ENCODE results near the gene LGALS1.

LGALS1 gene

DNA sequence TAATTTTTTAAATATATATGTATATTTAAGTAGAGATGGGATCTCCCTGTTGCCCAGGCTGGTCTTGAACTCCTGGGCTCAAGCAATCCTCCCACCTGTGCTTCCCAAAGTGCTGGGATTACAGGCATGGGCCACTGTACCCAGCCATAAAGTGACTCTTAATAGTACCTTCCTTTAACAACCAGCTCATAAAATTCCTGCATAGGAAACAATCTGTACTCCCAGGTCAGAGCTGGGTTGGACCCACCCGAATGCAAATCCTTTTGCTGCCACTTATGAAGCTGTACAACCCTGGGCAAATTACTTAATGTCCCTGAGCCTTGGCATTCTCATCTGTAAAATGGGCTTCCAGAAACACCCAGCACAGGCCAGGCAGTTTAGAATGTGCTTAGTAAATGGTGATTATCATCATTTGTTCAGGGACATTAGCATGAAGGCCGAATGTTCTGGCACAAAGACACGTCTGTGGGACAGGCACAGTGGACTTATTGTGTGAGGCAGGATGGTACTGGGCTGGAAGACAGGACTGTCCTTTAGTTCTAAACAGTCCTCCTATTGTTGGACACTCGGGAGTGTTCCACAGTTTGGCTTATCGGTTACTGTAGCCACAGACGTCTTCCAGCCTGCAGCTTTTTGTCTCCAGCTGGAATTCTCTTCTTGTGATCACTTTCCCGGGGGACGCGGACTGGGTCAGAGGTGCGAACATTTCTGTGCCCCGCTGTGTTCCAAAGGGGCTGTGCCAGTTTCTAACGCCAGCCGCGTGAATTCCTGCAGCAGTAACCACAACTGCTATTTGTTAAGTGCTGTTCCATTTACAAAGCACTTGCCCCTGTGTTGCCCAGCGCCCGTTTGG is 11.0 kb upstream of the LGALS1 start:
- DNase-seq = no peak

DNA sequence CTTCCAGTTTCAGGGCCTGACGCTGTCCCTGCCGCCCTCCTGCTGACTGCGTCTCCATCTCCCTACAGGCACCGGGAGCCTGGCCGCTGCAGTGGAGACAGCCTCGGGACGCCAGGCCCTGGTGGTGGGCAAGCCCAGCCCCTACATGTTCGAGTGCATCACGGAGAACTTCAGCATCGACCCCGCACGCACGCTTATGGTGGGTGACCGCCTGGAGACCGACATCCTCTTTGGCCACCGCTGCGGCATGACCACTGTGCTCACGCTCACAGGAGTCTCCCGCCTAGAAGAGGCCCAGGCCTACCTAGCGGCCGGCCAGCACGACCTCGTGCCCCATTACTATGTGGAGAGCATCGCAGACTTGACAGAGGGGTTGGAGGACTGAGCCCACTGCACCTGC is 9.9 kb upstream of the LGALS1 start:
- no peak for DNase-seq

DNA sequence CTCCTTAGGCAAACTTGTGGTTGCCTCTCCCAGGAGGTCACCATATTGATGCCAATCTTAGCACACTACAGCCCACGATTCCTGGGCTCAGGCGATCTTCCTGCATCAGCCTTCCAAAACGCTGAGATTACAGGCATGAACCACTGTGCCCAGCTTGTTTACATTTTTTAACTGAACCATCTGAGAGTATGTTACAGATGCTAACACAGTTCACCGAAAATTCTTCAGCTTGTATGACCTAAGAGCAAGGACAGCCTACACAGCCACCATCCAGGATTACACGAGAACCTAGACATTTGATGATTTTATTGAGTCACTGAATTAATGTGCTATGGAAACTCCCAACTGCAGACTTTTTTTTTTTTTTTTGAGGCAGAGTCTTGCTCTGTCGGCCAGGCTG is 5.8 kb upstream of the LGALS1 start:
- DNase-seq = no peak

DNA sequence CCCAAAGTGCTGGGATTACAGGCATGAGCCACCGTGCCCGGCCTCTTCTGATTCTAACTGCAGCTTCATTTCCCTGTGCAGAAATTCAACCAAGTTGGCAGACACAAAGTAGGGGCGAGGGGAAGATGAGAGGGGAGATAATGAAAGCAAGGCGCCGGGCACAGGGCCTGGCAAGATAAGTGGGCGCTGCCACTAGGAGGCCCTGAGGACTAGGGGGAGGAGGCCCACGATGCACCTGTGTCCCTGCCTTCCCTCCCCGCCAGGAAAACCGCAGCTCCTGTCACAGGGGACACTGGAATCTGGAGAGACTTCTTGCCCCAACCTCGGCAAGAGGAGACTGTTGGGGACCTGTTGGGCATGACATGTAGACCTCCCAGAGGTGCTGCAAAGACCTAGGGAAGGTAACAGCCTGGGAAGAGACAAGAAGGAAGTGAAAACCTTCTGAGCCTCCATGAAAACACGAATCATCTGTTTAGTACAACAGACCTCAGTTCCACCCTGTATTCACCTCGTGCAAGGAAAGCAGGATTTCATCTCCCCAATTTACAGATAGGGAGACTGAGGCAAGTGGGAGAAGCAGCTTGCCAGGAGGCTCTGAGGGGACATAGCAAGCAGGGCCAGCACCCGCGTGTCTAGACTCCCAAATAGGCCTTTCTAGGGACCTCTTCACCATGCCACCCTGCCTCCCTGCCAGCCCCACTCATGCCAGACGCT is 3.1 kb upstream of the LGALS1 start:
- DNase-seq = no peak

DNA sequence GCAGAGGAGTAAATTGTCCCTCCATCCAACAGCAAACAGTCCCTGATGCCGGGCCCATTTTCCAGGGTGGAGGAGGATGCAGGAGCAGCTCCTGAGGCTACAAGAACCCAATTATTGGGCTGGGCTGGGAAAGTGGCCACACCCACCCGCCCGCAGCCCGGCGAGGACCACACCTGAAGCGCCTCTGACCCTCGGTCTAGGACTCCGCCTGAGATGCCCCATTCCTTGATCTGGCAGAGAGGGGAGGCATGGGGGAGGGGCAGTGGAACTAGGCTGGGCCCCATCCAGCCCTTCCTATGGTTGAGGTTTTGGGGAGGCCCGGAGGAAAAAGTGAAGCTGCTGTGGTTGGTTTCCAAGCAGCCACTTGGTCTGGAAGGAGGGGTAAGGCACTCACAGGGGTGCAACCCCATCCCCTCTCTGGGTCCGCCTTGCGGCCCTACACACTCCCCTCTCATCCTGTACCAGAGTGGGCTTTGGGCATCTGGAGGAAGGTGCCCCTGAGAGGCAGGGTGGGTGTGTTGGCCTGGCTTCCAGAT is 2.4 kb upstream of the LGALS1 start:
- no peak for DNase-seq

DNA sequence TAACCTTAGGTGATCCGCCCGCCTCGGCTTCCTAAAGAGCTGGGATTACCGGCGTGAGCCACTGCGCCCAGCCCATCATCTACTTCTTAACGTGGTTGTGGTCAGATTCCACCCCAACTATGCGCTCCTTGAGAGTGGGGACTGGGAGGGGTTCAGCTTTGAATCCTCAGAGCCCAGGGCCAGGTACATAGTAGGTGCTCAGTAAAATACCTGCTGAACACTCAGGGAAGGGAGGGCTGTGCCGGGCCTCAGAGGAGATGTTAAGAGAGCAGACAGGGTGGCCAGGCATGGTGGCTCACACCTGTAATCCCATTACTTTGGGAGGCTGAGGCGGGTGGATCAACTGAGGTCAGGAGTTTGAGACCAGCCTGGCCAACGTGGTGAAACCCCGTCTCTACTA is 1.2 kb upstream of the LGALS1 start:
- no peak for DNase-seq

DNA sequence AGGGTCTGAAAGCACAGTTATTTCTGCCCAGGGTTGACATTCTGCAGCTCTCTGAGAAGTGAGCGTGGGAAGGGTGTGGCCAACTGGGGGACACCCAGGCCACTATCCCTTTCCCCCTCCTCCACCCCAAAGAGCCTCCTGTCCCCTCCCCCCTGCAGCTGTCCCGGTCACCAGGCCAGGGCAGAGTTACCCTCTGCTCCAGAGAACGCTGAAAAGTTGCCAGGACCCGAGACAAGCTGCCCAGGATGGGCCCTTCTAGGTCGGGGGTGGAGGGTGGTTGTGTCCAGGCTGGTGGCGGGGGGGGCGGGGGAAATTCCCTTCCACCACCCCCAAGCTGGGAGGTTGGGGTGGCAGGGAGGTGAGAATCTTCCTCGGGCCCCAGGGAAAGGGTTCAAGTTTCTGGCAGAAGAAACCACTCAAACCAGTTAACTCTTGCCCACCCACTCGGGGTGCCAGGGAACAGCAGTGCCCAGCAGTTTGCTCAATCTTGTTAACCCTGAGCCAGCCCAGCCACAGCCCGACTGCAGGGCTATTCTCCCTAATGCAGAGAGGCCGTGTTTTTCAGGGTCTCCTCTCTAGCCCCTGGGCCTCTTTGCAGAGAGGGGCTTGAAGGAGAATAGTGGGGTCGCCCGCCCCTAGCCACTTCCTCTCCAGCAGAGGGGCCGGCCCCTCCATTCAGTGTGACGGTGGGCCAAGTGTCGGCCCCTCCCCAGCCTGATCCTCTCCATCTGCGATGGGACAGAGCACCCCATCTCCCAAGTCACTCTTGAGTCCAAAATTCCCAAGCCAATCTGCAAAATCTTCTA is 697 bp downstream of the LGALS1 start:
- DNase-seq = no peak

DNA sequence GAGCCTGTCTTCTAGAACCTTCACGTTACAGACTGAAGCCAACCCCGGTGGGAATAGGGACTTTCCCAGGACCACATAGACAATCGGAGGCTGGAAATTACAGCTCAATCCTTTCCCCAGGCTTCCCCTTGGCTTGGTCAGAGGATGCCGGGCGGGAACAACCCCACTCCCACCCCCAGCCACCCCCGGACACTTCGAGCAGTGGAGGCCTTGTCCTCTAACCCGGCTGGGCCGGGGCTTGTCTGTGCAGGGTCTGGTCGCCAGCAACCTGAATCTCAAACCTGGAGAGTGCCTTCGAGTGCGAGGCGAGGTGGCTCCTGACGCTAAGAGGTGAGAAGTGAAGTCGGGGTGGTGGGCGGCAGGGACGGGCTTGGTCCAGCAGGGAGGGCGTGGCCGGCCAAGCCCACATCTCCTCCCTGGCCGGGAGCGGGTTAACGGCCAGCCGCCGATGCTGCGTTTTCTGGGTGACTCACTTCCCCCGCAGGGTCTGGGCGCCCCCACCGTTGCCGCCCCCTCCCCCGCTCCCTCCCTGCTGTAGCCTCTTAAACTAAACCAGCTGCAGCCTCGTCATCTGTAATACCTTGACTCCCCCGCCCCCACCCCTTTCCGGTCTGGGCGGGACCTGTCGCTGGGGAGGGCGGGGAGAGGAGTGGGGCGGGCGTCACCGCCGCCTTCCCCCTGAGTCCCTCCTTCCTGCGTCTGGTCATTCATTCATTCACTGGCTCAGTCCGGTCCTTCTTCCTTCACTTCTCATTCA is 1.5 kb downstream of the LGALS1 start:
- peak; percentile 86 for DNase-seq

DNA sequence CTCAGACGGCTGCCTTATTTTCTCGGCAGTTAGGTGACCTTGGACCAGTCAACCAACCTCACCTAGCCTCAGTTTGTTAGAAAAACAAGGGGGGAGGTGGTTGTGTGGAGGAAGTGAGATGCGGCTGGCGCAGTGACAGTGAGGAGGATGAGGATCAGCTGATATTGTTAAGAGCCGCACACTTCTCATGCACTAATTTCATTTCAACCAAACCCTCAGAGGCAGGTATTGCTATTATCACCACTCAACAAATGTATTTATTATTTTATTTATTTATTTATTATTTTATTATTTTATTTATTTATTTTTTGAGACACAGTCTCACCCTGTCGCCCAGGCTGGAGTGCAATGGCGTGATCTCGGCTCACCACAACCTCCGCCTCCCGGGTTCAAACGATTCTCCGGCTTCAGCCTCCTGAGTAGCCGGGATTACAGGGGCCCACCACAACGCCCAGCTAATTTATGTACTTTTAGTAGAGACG is 2.1 kb downstream of the LGALS1 start:
- DNase-seq = no peak

DNA sequence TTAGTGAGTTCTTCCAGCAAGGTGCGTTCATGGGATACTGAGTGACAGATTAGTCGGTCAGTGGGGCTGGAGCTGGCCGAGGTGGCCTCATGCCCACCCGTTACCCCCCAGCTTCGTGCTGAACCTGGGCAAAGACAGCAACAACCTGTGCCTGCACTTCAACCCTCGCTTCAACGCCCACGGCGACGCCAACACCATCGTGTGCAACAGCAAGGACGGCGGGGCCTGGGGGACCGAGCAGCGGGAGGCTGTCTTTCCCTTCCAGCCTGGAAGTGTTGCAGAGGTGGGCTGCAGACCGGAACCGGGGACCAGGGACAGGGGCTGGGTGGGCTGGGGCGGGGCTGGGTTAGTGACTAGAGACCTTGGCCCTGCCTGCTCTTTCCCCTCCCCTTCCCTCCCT is 2.9 kb downstream of the LGALS1 start:
- DNase-seq = no peak

DNA sequence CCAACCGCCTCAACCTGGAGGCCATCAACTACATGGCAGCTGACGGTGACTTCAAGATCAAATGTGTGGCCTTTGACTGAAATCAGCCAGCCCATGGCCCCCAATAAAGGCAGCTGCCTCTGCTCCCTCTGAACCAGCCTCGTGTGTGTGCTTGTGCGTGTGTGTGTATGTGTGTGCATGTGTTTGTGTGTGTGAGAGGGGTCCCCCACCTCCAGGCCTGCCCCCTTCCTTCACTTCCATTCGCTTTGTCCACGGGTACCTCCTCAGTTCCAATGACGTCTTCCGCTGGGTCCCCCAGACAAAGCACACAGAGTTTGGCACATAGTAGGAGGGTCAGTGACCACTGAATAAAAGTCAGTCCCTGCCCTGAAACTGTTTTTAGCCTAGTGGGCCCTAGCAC is 4.2 kb downstream of the LGALS1 start:
- no peak for DNase-seq

DNA sequence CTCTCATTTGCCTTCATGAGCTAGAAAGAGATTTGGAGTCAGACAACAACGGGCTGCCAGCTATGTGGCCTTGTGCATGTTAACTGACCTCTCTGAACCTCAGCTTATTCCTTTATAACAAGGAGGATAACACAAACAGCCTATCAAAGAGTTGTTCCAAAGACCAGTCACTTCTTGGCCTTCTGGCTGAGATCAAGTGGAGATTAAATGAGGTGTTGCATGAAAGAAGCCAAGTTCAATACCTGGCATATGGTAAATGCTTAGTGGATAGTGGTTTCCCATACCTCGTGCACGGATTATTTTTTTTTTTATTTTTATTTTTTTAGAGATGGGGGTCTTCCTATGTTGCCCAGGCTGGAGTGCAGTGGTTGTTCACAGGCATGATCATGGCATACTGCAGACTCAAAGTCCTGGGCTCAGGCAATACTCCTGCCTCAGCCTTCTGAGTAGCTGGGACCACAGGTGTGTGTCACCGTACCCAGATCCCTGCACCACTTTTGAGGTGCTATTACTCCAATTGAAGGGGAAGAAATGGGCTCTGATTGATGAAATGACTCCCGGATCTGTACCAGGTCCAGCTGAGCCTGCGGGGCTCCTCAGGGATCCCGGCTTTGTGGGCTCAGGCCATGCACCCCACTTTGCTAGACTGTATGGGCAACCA is 4.9 kb downstream of the LGALS1 start:
- DNase-seq = no peak

DNA sequence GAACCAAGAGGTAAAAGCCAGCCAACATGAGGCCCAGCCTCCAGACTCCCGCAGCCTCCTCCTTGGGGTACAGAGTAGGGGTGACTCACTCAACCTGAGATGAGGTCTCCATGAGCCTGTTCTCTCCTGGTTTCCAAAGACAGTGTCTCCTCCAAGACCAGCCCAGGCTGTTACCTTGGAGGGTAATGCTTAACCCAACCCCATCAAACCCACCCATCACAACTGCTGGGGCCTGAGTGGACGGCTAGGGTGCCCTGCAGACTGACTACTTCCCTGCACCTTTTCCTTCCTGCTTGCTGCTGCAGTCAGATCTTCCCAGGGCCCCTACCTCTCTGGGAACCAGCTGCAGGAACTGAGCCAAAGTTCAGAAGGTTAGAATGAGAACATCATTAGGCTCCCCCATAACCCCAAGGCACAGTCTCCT is 5.6 kb downstream of the LGALS1 start:
- DNase-seq = no peak

DNA sequence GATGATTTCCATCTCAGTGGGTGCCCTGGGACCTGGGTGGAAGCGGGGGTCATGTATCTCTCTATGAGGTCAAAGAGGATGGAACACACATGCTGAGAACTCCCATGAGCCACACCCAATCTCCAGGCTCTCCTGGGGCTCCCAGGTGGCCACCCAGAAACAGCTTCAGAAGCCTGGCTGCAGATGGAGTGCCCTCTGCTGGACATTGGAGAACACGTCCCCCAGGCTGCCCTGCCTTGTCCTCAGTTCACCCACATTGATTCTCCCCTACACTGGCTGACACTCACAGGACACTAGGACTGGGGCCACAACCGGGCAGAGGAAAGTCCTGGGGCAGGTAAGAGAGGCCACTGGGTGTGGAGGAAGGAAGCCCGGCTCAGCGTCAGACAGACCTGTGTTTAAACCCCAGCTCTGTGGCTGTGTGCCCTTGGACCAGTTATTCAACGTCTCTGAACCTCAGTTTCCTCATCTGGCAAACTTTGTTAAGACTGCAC is 6.2 kb downstream of the LGALS1 start:
- DNase-seq = peak; percentile 47

DNA sequence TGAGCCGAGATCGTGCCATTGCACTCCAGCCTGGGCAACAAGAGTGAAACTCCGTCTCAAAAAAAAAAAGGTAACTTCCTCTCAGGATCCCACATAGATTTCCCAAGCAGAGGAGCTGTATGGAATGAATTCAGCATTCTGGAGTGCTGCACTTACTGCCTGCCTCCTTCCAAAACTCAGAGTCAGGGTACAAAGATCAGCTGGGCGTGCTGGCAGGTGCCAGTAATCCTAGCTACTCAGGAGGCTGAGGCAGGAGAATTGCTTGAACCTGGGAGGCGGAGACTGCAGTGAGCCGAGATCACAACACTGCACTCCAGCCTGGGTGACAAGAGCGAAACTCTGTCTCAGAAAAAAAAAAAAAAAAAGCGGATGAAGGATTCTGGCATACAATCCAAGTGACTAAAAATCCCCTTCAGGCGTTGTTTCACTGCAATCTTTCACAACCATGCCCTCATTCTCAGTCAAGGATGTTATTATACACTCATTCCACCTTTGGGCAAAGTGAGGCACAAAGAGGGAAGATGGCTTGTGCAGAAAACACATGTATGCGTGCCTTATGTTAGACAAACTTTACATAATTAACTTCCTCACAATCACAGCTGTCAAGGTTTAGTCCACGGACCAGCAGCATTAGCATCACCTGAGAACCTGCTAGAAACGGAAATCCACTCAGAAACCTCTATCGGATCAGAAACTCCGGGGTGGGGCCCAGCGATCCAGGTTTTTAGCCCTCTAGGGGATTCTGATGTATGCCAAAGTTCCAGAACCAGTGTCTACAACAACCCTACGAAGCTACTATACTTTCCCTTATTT is 9.6 kb downstream of the LGALS1 start:
- no peak for DNase-seq

DNA sequence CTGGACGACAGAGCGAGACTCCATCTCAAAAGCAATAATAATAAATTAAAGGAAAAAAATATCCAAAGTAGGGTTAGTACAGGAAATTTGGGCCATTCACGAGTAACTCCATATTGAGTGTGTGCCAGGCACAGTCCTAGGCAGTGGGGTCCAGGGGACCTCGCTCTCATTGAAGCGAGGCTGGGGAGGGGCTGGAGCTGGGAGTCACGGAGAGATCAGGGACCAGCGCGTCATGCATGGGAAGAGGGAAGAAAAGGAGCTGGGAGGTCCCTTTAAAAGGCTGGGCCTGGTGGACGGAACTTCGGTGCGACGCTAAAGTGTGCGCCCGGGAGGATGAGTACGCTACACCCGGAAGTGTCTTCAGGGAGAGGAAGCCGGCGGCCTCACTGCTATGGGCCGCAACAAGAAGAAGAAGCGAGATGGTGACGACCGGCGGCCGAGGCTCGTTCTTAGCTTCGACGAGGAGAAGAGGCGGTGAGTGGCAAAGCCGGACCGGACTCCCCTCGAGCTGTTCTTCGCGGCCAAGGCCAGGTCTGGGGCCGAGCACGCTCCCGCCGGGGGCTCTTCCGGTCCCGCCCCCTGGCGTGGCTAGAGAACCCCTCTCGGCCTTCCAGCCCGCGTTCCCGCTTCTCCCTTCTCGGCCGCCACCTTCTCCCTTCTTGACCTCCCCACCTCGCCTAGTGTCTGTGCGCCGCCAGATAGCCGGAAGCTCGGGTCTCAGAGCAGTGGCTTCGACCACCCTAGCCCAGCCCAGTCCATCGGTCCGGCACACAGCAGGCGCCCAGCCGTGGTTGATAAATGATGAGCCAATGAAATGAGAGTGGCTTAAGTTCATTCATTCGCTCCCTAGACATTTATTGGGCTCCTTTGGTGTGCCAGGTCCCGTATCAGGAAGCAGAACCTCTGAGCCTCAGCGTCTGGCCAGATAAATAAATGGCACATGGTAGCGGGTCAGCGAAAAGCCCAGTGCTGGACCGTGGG is 10.9 kb downstream of the LGALS1 start, which contains the start of gene NOL12:
Gene NOL12, plus strand, starts transcription at position 342 of the 981 bp plus-strand sequence. Its CDS starts 50 bp downstream, at position 392.
- peak; percentile 47 for DNase-seq

DNA sequence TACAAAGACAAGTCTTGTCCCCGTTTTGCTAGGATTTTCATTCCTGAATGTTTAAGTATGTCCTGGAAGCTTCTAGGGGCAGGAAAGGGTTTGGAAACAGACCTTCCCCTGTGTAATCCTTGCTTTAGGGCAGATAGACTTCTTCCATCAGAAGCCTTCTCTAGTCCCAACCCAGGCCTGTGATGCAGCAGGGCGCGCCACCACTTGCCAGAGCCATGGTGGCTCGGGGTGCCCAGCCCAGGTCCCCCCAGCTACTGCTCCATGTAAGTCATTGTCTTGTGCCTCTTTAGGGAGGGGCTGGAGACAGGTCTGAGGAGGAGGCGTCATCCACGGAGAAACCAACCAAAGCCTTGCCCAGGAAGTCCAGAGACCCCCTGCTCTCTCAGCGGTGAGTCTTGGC is 15.0 kb downstream of the LGALS1 start:
- DNase-seq = no peak

DNA sequence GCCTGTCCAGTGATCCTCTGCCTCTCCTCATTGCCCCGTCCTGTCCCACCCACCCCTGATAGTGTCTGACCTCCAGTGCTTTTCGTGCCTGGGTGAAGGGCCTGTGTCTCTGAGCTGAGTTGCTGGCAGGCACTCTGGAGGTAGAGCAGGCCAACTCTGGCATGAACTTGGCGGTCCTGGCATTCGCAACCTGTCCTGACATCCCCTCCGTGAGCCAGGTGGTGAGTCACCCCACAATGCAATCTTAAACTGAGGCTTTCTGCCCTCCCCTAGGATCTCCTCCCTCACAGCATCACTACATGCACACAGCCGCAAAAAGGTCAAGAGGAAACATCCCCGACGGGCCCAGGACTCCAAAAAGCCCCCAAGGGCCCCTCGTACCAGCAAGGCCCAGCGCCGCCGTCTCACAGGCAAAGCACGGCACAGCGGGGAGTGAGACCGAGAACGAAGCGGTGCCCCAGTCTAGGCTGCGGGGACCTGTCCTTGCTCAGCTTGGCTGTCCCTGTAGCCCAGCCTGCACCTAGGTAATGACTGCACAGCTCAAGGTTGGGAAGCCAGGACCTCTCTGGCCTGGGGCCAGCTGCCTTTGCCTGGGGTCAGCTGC is 15.6 kb downstream of the LGALS1 start:
- no peak for DNase-seq
